Astrocyte (in vitro differentiated cells and primary cell): ENCODE results near the gene DROSHA. TPM values are rescaled to one million over a fixed set of nuclear protein-coding genes. Genes with fewer than 3 reads are reported as not detected.

Experiments used
- DNase-seq: peaks from one replicate; pipeline ENCODE4 v3.0.0-alpha.2; 2010; ENCODE audit warnings: low read depth
- FAIRE-seq: peaks from 2 replicates; lab custom pipeline; 2011; peaks lifted over from hg19 to GRCh38; lab: Jason Lieb, UNC
- H2AFZ ChIP-seq: 2 replicates; pipeline ENCODE4 v1.6.0; 2012; ENCODE audit warnings: low read depth, low read length, inconsistent platforms
- H3K27ac ChIP-seq: 2 replicates; pipeline ENCODE4 v1.5.1; 2011; ENCODE audit warnings: low read depth, low read length, inconsistent platforms
- H3K27me3 ChIP-seq: 2 replicates; pipeline ENCODE4 v1.6.0; 2011; ENCODE audit warnings: low read length, inconsistent platforms; ENCODE audit not compliant: insufficient read depth
- H3K36me3 ChIP-seq: 2 replicates; pipeline ENCODE4 v1.5.1; 2011; ENCODE audit warnings: low read length, inconsistent platforms; ENCODE audit not compliant: insufficient read depth
- H3K4me1 ChIP-seq: 2 replicates; pipeline ENCODE4 v1.5.1; 2011; ENCODE audit warnings: low read length, inconsistent platforms; ENCODE audit not compliant: insufficient read depth
- H3K4me2 ChIP-seq: 2 replicates; pipeline ENCODE4 v1.6.0; 2012; ENCODE audit warnings: low read length, inconsistent platforms
- H3K4me3 ChIP-seq: 2 replicates; pipeline ENCODE4 v1.5.1; 2011; ENCODE audit warnings: low read depth, mild to moderate bottlenecking, low read length, inconsistent platforms; ENCODE audit not compliant: insufficient read depth
- H3K79me2 ChIP-seq: 2 replicates; pipeline ENCODE4 v1.6.0; 2012; ENCODE audit warnings: mild to moderate bottlenecking, low read length, inconsistent platforms; ENCODE audit not compliant: insufficient read depth
- H3K9ac ChIP-seq: 2 replicates; pipeline ENCODE4 v1.6.0; 2012; ENCODE audit warnings: mild to moderate bottlenecking, low read length, inconsistent platforms
- H3K9me3 ChIP-seq: 2 replicates; pipeline ENCODE4 v1.5.1; 2012; ENCODE audit warnings: low read depth, mild to moderate bottlenecking, low read length, inconsistent platforms; ENCODE audit not compliant: insufficient read depth
- H4K20me1 ChIP-seq: 2 replicates; pipeline ENCODE4 v1.6.0; 2012; ENCODE audit warnings: low read length, inconsistent platforms; ENCODE audit not compliant: insufficient read depth
- H3K27ac Mint-ChIP-seq: one replicate; pipeline ENCODE4 v1.8.0; 2021; ENCODE audit warnings: mild to moderate bottlenecking, mixed read lengths; ENCODE audit not compliant: unreplicated experiment
- H3K27me3 Mint-ChIP-seq: one replicate; pipeline ENCODE4 v1.8.0; 2021; ENCODE audit warnings: low read depth, mixed read lengths; ENCODE audit not compliant: unreplicated experiment
- H3K36me3 Mint-ChIP-seq: one replicate; pipeline ENCODE4 v1.8.0; 2021; ENCODE audit warnings: low read depth, mixed read lengths; ENCODE audit not compliant: unreplicated experiment
- H3K4me1 Mint-ChIP-seq: one replicate; pipeline ENCODE4 v1.8.0; 2021; ENCODE audit warnings: low read depth, mixed read lengths; ENCODE audit not compliant: unreplicated experiment
- H3K4me3 Mint-ChIP-seq: one replicate; pipeline ENCODE4 v1.8.0; 2021; ENCODE audit warnings: mild to moderate bottlenecking, moderate library complexity, mixed read lengths; ENCODE audit not compliant: unreplicated experiment
- H3K9me3 Mint-ChIP-seq: one replicate; pipeline ENCODE4 v1.8.0; 2021; ENCODE audit warnings: mild to moderate bottlenecking, mixed read lengths; ENCODE audit not compliant: unreplicated experiment
- CTCF ChIP-seq: IDR thresholded peaks from 2 replicates; pipeline ENCODE4 v1.5.1; 2011; ENCODE audit warnings: low read depth, mild to moderate bottlenecking, inconsistent platforms, low read length, moderate library complexity; ENCODE audit not compliant: insufficient read depth
- EZH2 ChIP-seq: IDR thresholded peaks from 2 replicates; pipeline ENCODE4 v1.6.1; 2012; ENCODE audit warnings: mild to moderate bottlenecking, low read length, inconsistent platforms; ENCODE audit not compliant: insufficient read depth
- total RNA-seq: library from RNA; stranded (reverse); gene quantifications from 2 replicates; pipeline ENCODE4 v1.2.1, GENCODE V29; 2021

DROSHA gene
- total RNA-seq, 1 donor from 2014 or later = 50.6 TPM

DNA sequence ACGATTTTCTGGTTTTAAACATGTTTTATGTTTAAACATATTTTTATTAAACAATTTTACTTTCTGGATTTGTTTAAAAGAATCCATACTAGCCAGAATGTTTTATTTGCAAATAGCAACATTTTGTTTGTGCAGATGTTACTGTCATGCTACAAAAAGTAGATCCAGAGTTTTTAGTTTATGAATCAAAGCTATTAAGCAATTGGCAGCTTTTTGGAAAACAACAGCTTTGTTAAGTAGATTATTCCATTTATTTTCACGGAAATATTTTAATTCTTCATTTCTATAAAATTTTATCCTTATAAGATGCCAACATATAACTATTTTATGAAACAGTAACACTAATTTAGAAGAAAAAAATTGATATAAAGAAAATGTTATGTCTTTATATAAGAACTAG lies 60.9 kb downstream of the DROSHA start:
- no peak overlapping the region for H3K27ac Mint-ChIP-seq
- Histone ChIP-seq H2AFZ (no peak overlapping the region), H4K20me1 (no peaks in the 10 kb centered on the region), H3K9me3 (no peaks in the 10 kb centered on the region), H3K36me3 (peaks cover 22% of the 10 kb centered on the region), H3K79me2 (no peaks in the 10 kb centered on the region), H3K4me1 (no peaks in the 10 kb centered on the region), H3K9ac (no peak overlapping the region), H3K4me3 (no peak overlapping the region), H3K27ac (no peak overlapping the region), H3K4me2 (no peak overlapping the region), H3K27me3 (no peaks in the 10 kb centered on the region)
- no peaks in the 10 kb centered on the region for H3K27me3 Mint-ChIP-seq
- H3K4me1 Mint-ChIP-seq = no peaks in the 10 kb centered on the region
- no peak overlapping the region for H3K4me3 Mint-ChIP-seq
- no peaks in the 10 kb centered on the region for H3K9me3 Mint-ChIP-seq
- peaks cover 3% of the 10 kb centered on the region for H3K36me3 Mint-ChIP-seq
- no peak for DNase-seq
- no peak for FAIRE-seq
- TF ChIP-seq CTCF = no peak
- no peak for TF ChIP-seq EZH2

DNA sequence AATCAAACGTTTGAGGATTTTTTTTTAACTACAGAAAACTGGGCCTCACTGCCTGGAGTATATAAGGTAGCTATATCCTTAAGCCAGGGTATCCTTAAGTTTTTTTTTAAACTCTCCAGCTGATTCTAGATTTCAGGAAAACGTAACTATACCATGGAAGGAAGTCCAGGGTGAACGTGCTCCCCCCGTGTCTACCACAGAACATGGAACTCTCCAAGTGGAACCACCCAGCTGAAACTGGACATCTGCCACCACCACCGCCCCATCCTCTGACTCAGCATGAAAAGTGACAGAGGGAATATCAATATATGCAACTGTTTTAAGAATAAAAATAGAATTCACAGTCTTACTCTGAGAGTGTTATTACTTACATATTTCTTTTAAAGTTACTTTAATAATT lies 61.3 kb downstream of the DROSHA start:
- H3K27me3 Mint-ChIP-seq = no peaks in the 10 kb centered on the region
- H3K4me3 Mint-ChIP-seq = no peak overlapping the region
- H3K79me2 ChIP-seq = no peaks in the 10 kb centered on the region
- H3K9ac ChIP-seq = no peak overlapping the region
- no peak overlapping the region for H2AFZ ChIP-seq
- TF ChIP-seq CTCF (no peak), EZH2 (no peak)
- H3K36me3 Mint-ChIP-seq = peaks cover 5% of the 10 kb centered on the region
- no peak overlapping the region for H3K4me3 ChIP-seq
- FAIRE-seq (no peak), DNase-seq (peak; percentile 56)
- H3K4me2 ChIP-seq = peak overlapping the region; percentile 5
- peaks cover 20% of the 10 kb centered on the region for H3K36me3 ChIP-seq
- no peak overlapping the region for H3K27ac ChIP-seq
- H3K27me3 ChIP-seq = no peaks in the 10 kb centered on the region
- H4K20me1 ChIP-seq = no peaks in the 10 kb centered on the region
- no peaks in the 10 kb centered on the region for H3K4me1 Mint-ChIP-seq
- H3K4me1 ChIP-seq = no peaks in the 10 kb centered on the region
- no peak overlapping the region for H3K27ac Mint-ChIP-seq
- H3K9me3 Mint-ChIP-seq = no peaks in the 10 kb centered on the region
- no peaks in the 10 kb centered on the region for H3K9me3 ChIP-seq

- Mint-ChIP-seq H3K4me3 (no peak overlapping the region), H3K27ac (no peak overlapping the region), H3K36me3 (peaks cover 8% of the 10 kb centered on the region), H3K9me3 (no peaks in the 10 kb centered on the region), H3K27me3 (no peaks in the 10 kb centered on the region), H3K4me1 (no peaks in the 10 kb centered on the region)
- Histone ChIP-seq H2AFZ (no peak overlapping the region), H3K4me1 (no peaks in the 10 kb centered on the region), H3K4me3 (no peak overlapping the region), H3K27me3 (no peaks in the 10 kb centered on the region), H3K4me2 (no peak overlapping the region), H3K9me3 (no peaks in the 10 kb centered on the region), H3K36me3 (peaks cover 23% of the 10 kb centered on the region), H3K27ac (no peak overlapping the region), H4K20me1 (no peaks in the 10 kb centered on the region), H3K9ac (no peak overlapping the region), H3K79me2 (no peaks in the 10 kb centered on the region)
- FAIRE-seq (peak; percentile 54), DNase-seq (no peak)
- TF ChIP-seq CTCF (no peak), EZH2 (no peak)
Observed at GRCh38 chr5:31469886-31470285, 62.0 kb downstream of the DROSHA start.
